Smooth muscle cell (in vitro differentiated cells): ENCODE measurements around the gene BFSP2. TPM values are rescaled to one million over a fixed set of nuclear protein-coding genes. Genes with fewer than 3 reads are reported as not detected.
A peak's percentile ranks its signal among the peaks of the same experiment; 100 is the strongest.

Experiments used
- DNase-seq: peaks from one replicate; lab custom pipeline; 2025; ENCODE audit not compliant: unreplicated experiment; lab: John Stamatoyannopoulos, UW
- H2AFZ ChIP-seq: fragments of 200-600 bp; sonication (generic); 2 replicates; pipeline ENCODE4 v1.6.0; 2016; ENCODE audit warnings: antibody characterized with exemption, low read depth, mild to moderate bottlenecking
- H3F3A ChIP-seq: fragments of 200-600 bp; sonication (generic); 2 replicates; pipeline ENCODE4 v1.6.0; 2017; ENCODE audit warnings: antibody characterized with exemption, low read depth
- H3K27ac ChIP-seq: fragments of 200-600 bp; sonication (generic); 2 replicates; pipeline ENCODE4 v1.5.1; 2016; ENCODE audit warnings: low read depth, mild to moderate bottlenecking
- H3K27me3 ChIP-seq: fragments of 200-600 bp; sonication (generic); 2 replicates; pipeline ENCODE4 v1.6.1; 2016; ENCODE audit warnings: low read depth, mild to moderate bottlenecking
- H3K36me3 ChIP-seq: fragments of 200-600 bp; sonication (generic); 2 replicates; pipeline ENCODE4 v1.5.1; 2016; ENCODE audit warnings: low read depth
- H3K4me1 ChIP-seq: fragments of 200-600 bp; sonication (generic); 2 replicates; pipeline ENCODE4 v1.5.1; 2016; ENCODE audit warnings: low read depth
- H3K4me2 ChIP-seq: fragments of 200-600 bp; sonication (generic); 2 replicates; pipeline ENCODE4 v1.6.0; 2016; ENCODE audit warnings: mild to moderate bottlenecking
- H3K4me3 ChIP-seq: fragments of 200-600 bp; sonication (generic); 2 replicates; pipeline ENCODE4 v1.5.1; 2016; ENCODE audit warnings: mild to moderate bottlenecking
- H3K79me2 ChIP-seq: fragments of 200-600 bp; sonication (generic); 2 replicates; pipeline ENCODE4 v1.6.0; 2016; ENCODE audit warnings: low read depth, mild to moderate bottlenecking
- H3K9ac ChIP-seq: fragments of 200-600 bp; sonication (generic); 2 replicates; pipeline ENCODE4 v1.6.0; 2016; ENCODE audit warnings: low read depth
- H3K9me3 ChIP-seq: fragments of 200-600 bp; sonication (generic); replicated peaks from 2 replicates; pipeline ENCODE4 v1.5.1; 2016; ENCODE audit warnings: low read depth
- H4K20me1 ChIP-seq: fragments of 200-600 bp; sonication (generic); 2 replicates; pipeline ENCODE4 v1.6.0; 2016; ENCODE audit warnings: low read depth
- CTCF ChIP-seq: fragments of 200-600 bp; sonication (generic); IDR thresholded peaks from 2 replicates; pipeline ENCODE4 v1.5.1; 2017; ENCODE audit warnings: borderline replicate concordance, mild to moderate bottlenecking, antibody characterized with exemption; ENCODE audit not compliant: insufficient read depth, poor library complexity, severe bottlenecking
- WGBS: methylation state at CpG from one replicate; pipeline ENCODE4 v1.1.7; 2016; ENCODE audit warnings: low lambda C conversion rate; 5-methylcytosine and 5-hydroxymethylcytosine counted together
- polyA plus RNA-seq: library from polyadenylated mRNA; unstranded; fragments of >200 nt; fragmentation: Nextera tagmentation; extraction: Ambion mirVana; gene quantifications from 2 replicates; pipeline ENCODE4 v1.2.1, GENCODE V29; 2016
- total RNA-seq: library from RNA; depleted of rRNA; stranded (reverse); fragments of >200 nt; gene quantifications from 2 replicates; pipeline ENCODE4 v1.2.3, GENCODE V29; 2014

The BFSP2 gene
- total and polyA plus RNA-seq, 2 experiments from 2014 or later = not detected

- no peak for DNase-seq
- no peaks in the 10 kb centered on the region for H3K27me3 ChIP-seq
- WGBS = 44% methylated on average over 2 of the region's 2 CpGs
- H4K20me1 ChIP-seq = no peaks in the 10 kb centered on the region
- TF ChIP-seq CTCF = no peak
- peak overlapping the region; percentile 81 for H3K27ac ChIP-seq
- no peaks in the 10 kb centered on the region for H3K36me3 ChIP-seq
- no peaks in the 10 kb centered on the region for H3F3A ChIP-seq
- H3K9ac ChIP-seq = no peak overlapping the region
- no peak overlapping the region for H2AFZ ChIP-seq
- H3K4me2 ChIP-seq = peak overlapping the region; percentile 18
- H3K4me3 ChIP-seq = no peak overlapping the region
- no peaks in the 10 kb centered on the region for H3K9me3 ChIP-seq
- H3K4me1 ChIP-seq = no peaks in the 10 kb centered on the region
- H3K79me2 ChIP-seq = no peaks in the 10 kb centered on the region
Measured at GRCh38 chr3:133426721-133427120, 26.9 kb downstream of the BFSP2 start.

GRCh38 chr3:133428552-133428951 lies 28.7 kb downstream of the BFSP2 start:
- Histone ChIP-seq H3K79me2 (no peaks in the 10 kb centered on the region), H3K27me3 (no peaks in the 10 kb centered on the region), H4K20me1 (no peaks in the 10 kb centered on the region), H3K36me3 (no peaks in the 10 kb centered on the region), H3K4me2 (no peak overlapping the region), H3K9ac (no peak overlapping the region), H3F3A (no peaks in the 10 kb centered on the region), H2AFZ (no peak overlapping the region), H3K4me3 (no peak overlapping the region), H3K9me3 (no peaks in the 10 kb centered on the region), H3K4me1 (peaks cover 4% of the 10 kb centered on the region), H3K27ac (no peak overlapping the region)
- DNase-seq = no peak
- WGBS = 76% methylated on average over 12 of the region's 12 CpGs
- no peak for TF ChIP-seq CTCF

GRCh38 chr3:133429063-133429462 lies 29.2 kb downstream of the BFSP2 start:
- no peak for DNase-seq
- no peaks in the 10 kb centered on the region for H3K9me3 ChIP-seq
- no peaks in the 10 kb centered on the region for H4K20me1 ChIP-seq
- H3K4me1 ChIP-seq = peaks cover 4% of the 10 kb centered on the region
- H2AFZ ChIP-seq = no peak overlapping the region
- no peaks in the 10 kb centered on the region for H3F3A ChIP-seq
- H3K9ac ChIP-seq = no peak overlapping the region
- no peak overlapping the region for H3K4me3 ChIP-seq
- no peaks in the 10 kb centered on the region for H3K27me3 ChIP-seq
- H3K27ac ChIP-seq = no peak overlapping the region
- H3K36me3 ChIP-seq = no peaks in the 10 kb centered on the region
- TF ChIP-seq CTCF = no peak
- no peak overlapping the region for H3K4me2 ChIP-seq
- H3K79me2 ChIP-seq = no peaks in the 10 kb centered on the region

- Histone ChIP-seq H3F3A (no peaks in the 10 kb centered on the region), H2AFZ (no peak overlapping the region), H3K4me1 (no peaks in the 10 kb centered on the region), H4K20me1 (no peaks in the 10 kb centered on the region), H3K9ac (no peak overlapping the region), H3K27me3 (no peaks in the 10 kb centered on the region), H3K79me2 (no peaks in the 10 kb centered on the region), H3K36me3 (no peaks in the 10 kb centered on the region), H3K4me2 (no peak overlapping the region), H3K27ac (no peak overlapping the region), H3K4me3 (no peak overlapping the region), H3K9me3 (no peaks in the 10 kb centered on the region)
- DNase-seq = no peak
- 96% methylated on average over 2 of the region's 2 CpGs for WGBS
- TF ChIP-seq CTCF = no peak
Measured at GRCh38 chr3:133439563-133439962, 39.7 kb downstream of the BFSP2 start.
